Peyer's patch (tissue), 4 donors: ENCODE measurements around the gene MRTFB.

Experiments used
- CTCF ChIP-seq, 6 experiments: fragments of 450-650 bp in 4 of 6; fragments of 200-600 bp in 2 of 6; sonication (generic) in 1 of 6; IDR thresholded peaks; one replicate each; pipeline ENCODE4 v1.5.1; 2017 to 2019; ENCODE audit warnings: antibody characterized with exemption in 6 of 6, mild to moderate bottlenecking in 3 of 6, moderate library complexity in 1 of 6
- POLR2A ChIP-seq, 2 donors: fragments of 450-650 bp; IDR thresholded peaks; one replicate each; pipeline ENCODE4 v1.5.1; 2017; ENCODE audit warnings: antibody characterized with exemption in 2 of 2, mild to moderate bottlenecking in 2 of 2, moderate library complexity in 2 of 2

GRCh38 chr16:14140923-14141322 lies 69.8 kb downstream of the MRTFB start:
- no peak for TF ChIP-seq CTCF (IDR thresholded peaks at IDR 0.05)
- TF ChIP-seq POLR2A (IDR thresholded peaks at IDR 0.05) = no peak
